HEK293T (cell line): ENCODE results near the gene P2RY13.

ENCODE experiments used
- CTCF ChIA-PET: fragments of 350-600 bp; formaldehyde crosslinking; extraction: SDS; loops from one replicate; lab custom pipeline; 2021; ENCODE audit warnings: antibody characterized with exemption, inconsistent platforms; lab: Yijun Ruan, JAX
- POLR2A ChIA-PET: fragments of 350-600 bp; formaldehyde crosslinking; extraction: SDS; loops from one replicate; lab custom pipeline; 2020; ENCODE audit warnings: antibody characterized with exemption, inconsistent platforms; lab: Yijun Ruan, JAX
- DNase-seq: peaks from one replicate; pipeline ENCODE4 v3.0.0; 2012; ENCODE audit warnings: mixed read lengths; ENCODE audit errors: extremely low spot score
- ARNT ChIP-seq: fragments of 450-650 bp; IDR thresholded peaks from 2 replicates; pipeline ENCODE4 v1.6.1; 2017; ENCODE audit warnings: mild to moderate bottlenecking
- BHLHE40 ChIP-seq: fragments of 450-650 bp; IDR thresholded peaks from 2 replicates; pipeline ENCODE4 v1.6.1; 2016; ENCODE audit warnings: mild to moderate bottlenecking, moderate library complexity, borderline replicate concordance
- CTBP1 ChIP-seq: fragments of 450-650 bp; IDR thresholded peaks from 2 replicates; pipeline ENCODE4 v1.6.1; 2016; ENCODE audit warnings: borderline replicate concordance
- ELF4 ChIP-seq: fragments of 450-650 bp; IDR thresholded peaks from 2 replicates; pipeline ENCODE4 v1.6.1; 2017; ENCODE audit warnings: antibody characterized with exemption
- FOXA1 ChIP-seq: fragments of 450-650 bp; IDR thresholded peaks from 2 replicates; pipeline ENCODE4 v1.6.1; 2016; ENCODE audit warnings: mild to moderate bottlenecking
- FOXM1 ChIP-seq: fragments of 450-650 bp; IDR thresholded peaks from 2 replicates; pipeline ENCODE4 v1.6.1; 2017; ENCODE audit warnings: mild to moderate bottlenecking, borderline replicate concordance
- HDGF ChIP-seq: fragments of 450-650 bp; IDR thresholded peaks from 2 replicates; pipeline ENCODE4 v1.6.1; 2017; ENCODE audit warnings: antibody characterized with exemption, borderline replicate concordance
- L3MBTL2 ChIP-seq: fragments of 450-650 bp; conservative IDR thresholded peaks from 2 replicates; pipeline ENCODE4 v1.6.1; 2016; ENCODE audit warnings: mild to moderate bottlenecking
- LEF1 ChIP-seq: fragments of 450-650 bp; IDR thresholded peaks from 2 replicates; pipeline ENCODE4 v1.6.1; 2017; ENCODE audit warnings: mild to moderate bottlenecking, borderline replicate concordance
- NFRKB ChIP-seq: fragments of 450-650 bp; IDR thresholded peaks from 2 replicates; pipeline ENCODE4 v1.6.1; 2016; ENCODE audit warnings: mild to moderate bottlenecking, moderate library complexity
- PKNOX1 ChIP-seq: fragments of 450-650 bp; IDR thresholded peaks from 2 replicates; pipeline ENCODE4 v1.6.1; 2016
- SP1 ChIP-seq: fragments of 450-650 bp; IDR thresholded peaks from 2 replicates; pipeline ENCODE4 v1.6.1; 2017
- SUZ12 ChIP-seq: fragments of 450-650 bp; IDR thresholded peaks from 2 replicates; pipeline ENCODE4 v1.6.1; 2016; ENCODE audit warnings: mild to moderate bottlenecking
- TARDBP ChIP-seq: fragments of 450-650 bp; IDR thresholded peaks from 2 replicates; pipeline ENCODE4 v1.6.1; 2016
- ZNF384 ChIP-seq: fragments of 450-650 bp; IDR thresholded peaks from 2 replicates; pipeline ENCODE4 v1.6.1; 2016

The P2RY13 gene

GRCh38 chr3:151282921-151283320, 46.4 kb downstream of the P2RY13 start:
- POLR2A ChIA-PET, result no interaction called here
- TF ChIP-seq ZNF384 (peak; percentile 72), HDGF (no peak), PKNOX1 (peak; percentile 40; the same call in 1 of the 2 replicates), LEF1 (no peak), SP1 (no peak), ELF4 (no peak), ARNT (no peak), FOXM1 (no peak)
- DNase-seq, result peak; percentile 57
- CTCF ChIA-PET, result interaction anchor here (0.6 kb wide), 1 partner anchor 55 kb away, joined by 4 read pairs; no protein-coding TSS in a partner anchor

- DNase-seq, result no peak
- ChIA-PET CTCF (interaction anchor here (0.6 kb wide), 1 partner anchor 53 kb away, joined by 4 read pairs; no protein-coding TSS in a partner anchor), POLR2A (no interaction called here)
- TF ChIP-seq BHLHE40 (no peak), ZNF384 (no peak), SUZ12 (no peak), ELF4 (no peak)
Observed at GRCh38 chr3:151281671-151282324, 47.6 kb downstream of the P2RY13 start.

- CTCF ChIA-PET, result interaction anchor here (1.1 kb wide), 1 partner anchor 50 kb away, joined by 3 read pairs; no protein-coding TSS in a partner anchor
- TF ChIP-seq NFRKB (no peak), HDGF (no peak), ELF4 (no peak), PKNOX1 (no peak), FOXM1 (no peak), TARDBP (no peak)
- DNase-seq, result no peak
- POLR2A ChIA-PET, result no interaction called here
Observed at GRCh38 chr3:151278230-151278629, 51.1 kb downstream of the P2RY13 start, which contains the start of gene P2RY14. P2RY14 (minus strand) TSS chr3:151278542; CDS start chr3:151214316, 64,226 bp downstream.

GRCh38 chr3:151276687-151277042, 52.7 kb downstream of the P2RY13 start:
- CTCF ChIA-PET, result no interaction called here
- DNase-seq, result no peak
- POLR2A ChIA-PET, result no interaction called here
- no peak for TF ChIP-seq ZNF384
- no peak for TF ChIP-seq FOXM1
- no peak for TF ChIP-seq SP1
- no peak for TF ChIP-seq FOXA1
- no peak for TF ChIP-seq L3MBTL2
- TF ChIP-seq CTBP1, result no peak
- TF ChIP-seq NFRKB, result no peak
- no peak for TF ChIP-seq LEF1
- no peak for TF ChIP-seq ELF4
